CD1c-positive myeloid dendritic cell (primary cell): ENCODE data around the gene PHF14.
A peak's percentile ranks its signal among the peaks of the same experiment; 100 is the strongest.
"Not testable (repeated sequence)": the region's sequence is repeated elsewhere in the genome, so short reads cannot be mapped to it uniquely, and the experiment has no call there.

Experiments used
- DNase-seq: peaks from one replicate; pipeline ENCODE4 v3.0.0-alpha.2; 2016; ENCODE audit errors: extremely low spot score

The PHF14 gene, protein sequence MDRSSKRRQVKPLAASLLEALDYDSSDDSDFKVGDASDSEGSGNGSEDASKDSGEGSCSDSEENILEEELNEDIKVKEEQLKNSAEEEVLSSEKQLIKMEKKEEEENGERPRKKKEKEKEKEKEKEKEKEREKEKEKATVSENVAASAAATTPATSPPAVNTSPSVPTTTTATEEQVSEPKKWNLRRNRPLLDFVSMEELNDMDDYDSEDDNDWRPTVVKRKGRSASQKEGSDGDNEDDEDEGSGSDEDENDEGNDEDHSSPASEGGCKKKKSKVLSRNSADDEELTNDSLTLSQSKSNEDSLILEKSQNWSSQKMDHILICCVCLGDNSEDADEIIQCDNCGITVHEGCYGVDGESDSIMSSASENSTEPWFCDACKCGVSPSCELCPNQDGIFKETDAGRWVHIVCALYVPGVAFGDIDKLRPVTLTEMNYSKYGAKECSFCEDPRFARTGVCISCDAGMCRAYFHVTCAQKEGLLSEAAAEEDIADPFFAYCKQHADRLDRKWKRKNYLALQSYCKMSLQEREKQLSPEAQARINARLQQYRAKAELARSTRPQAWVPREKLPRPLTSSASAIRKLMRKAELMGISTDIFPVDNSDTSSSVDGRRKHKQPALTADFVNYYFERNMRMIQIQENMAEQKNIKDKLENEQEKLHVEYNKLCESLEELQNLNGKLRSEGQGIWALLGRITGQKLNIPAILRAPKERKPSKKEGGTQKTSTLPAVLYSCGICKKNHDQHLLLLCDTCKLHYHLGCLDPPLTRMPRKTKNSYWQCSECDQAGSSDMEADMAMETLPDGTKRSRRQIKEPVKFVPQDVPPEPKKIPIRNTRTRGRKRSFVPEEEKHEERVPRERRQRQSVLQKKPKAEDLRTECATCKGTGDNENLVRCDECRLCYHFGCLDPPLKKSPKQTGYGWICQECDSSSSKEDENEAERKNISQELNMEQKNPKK

DNA sequence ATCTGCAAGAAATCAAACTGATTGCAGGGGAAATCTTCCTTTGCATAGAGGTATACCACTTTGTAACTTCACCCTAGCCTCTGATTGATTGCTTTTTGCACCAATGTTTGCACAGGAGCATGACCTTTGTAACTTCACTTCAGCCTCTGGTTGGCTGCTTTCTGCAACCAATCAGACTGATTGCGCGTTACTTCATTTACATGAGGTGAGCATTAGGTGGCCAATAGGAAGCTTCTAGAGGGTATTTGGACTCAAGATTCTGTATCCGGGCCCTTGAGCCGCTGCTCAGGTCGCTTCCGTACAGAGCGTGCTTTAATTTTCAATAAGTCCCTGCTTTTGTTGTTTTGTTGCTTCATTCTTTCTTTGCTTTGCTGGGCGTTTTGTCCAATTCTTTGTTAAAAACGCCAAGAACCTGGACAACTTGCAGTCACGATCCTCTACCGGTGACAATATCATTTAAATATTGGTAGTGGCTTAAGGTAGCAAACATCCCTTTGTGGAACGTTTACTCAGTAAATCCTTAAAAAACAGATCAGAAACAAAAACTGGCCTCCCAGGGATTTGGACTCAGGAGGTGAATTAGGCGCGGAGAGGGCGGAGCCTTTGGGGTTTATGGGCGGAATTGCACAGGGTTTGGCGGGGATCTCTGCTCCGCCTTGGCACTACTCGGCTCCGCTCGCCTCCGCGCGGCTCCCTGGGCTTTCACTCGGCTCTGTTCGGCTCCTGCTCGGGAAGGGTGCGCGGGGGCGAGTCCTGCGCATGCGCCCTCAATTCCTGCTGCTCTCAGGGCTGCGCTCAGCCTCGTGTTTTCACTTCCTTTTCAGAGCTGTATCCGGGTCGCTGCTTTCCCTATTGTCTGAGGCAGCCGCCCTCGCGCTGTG is at the start of gene PHF14:
Gene PHF14, plus strand, starts transcription at position 812 of the 881 bp plus-strand sequence. CDS start 452 bp downstream, outside the sequence.
- DNase-seq, result peak; percentile 99

- no peak for DNase-seq
Measured at GRCh38 chr7:10924370-10924769, 49.3 kb upstream of the PHF14 start.

DNA sequence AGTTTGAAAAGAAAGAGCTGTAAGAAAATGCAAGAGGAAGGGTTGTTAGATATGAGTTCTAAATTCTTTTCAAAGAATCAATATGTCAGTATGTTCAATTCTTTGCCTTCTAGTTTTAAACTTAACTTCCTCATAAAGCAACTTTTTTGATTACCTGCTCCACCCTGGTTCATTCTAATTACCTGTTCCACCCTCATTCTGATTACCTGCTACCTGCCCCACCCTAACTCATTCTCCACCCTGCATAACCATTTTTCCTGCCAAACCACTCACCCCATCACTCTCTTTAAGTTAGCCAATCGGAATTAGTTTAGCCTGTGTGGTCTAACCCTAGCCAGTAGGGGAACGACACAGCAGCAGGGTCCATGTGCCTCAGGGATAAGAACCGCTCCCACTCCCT is 45.5 kb upstream of the PHF14 start:
- not testable (repeated sequence) for DNase-seq

GRCh38 chr7:10930551-10930950 is 43.1 kb upstream of the PHF14 start:
- no peak for DNase-seq

GRCh38 chr7:10931161-10931560 is 42.5 kb upstream of the PHF14 start:
- no peak for DNase-seq

DNA sequence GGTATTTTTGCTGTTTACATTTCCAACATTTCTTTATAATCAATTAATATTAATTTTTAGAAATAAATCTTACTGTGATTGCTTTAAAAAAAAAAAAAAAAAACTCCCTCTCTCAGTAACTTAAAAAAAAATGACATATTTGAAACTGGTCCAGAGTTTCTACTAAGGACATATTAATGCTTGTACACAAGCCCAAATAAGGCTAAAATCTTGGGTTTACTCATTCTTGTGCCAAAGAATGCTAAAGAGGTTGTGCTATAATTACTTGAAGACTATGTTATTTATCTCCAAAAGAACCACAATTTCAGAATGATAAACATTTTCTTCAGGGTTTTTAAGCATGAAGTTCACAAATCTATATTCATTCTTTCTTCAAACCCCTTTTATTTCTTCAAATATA is 39.4 kb upstream of the PHF14 start:
- DNase-seq, result no peak

DNA sequence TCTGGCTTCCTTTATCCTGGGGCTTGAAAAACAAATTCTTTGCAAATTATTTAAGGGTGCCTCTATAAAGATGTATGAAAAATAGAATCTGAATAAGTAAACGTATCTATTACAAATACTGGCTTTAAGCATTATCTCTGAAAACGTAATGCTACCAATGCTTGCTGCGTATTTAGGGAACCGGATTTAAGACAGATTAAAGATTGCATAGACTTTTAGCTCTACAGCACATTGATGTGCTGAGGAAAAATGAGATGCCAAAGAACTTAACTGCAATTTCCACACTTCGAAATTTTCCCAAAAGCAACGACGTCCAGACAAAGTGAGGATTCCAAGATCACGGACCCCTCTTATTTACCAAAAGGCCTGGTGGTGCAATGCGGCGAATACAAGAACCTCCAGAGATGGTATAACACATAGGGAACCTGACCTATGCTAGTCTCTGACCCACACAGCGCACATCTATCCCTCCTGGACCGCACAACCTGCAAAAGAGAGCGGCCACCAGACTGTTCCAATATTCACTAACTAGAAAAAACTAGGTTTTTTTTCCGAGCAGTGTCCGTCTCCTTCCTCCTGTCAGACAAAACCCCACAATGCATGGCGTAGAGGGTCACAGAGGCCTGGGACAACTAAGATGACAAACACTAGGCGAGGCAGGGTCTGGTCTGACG is 34.3 kb upstream of the PHF14 start:
- peak; percentile 20 for DNase-seq

DNA sequence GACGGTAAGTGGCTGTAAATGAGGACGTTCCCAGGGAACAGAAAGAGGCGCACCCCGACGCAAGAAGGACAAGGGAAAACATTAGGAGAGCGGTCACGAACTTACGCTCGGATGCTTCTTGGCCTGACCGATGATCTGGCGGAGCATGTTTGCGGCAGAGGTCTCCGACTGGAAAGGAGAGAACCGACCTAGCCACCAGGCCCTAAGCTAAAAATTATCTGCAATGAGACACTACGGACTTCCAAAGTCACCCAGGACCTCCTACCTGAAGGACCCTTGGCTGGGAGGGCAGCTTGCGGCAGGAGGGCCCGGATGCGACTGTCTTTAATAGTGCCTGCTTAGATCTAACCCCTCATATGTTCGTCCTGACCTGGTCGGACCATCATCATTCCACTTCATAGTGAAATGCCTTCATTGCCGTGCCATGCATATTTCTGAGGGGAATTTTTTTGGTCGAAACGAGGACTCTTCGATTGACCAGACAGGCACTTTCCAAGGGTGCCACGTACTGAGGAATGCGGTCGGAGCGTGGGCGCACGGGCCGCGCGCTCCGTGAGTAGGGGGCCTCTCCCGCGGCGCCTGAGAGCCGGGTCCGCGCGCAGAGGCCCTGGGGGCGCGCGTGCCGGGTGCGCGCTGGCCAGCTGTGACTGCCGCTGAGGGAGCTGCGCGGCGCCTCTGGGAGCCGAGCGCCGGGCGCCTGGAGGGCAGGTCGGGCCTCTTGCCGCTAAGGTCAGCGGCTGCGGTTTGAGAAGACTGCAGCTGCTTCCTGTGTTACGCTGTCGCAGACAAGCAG is 33.6 kb upstream of the PHF14 start:
- peak; percentile 98 for DNase-seq

GRCh38 chr7:10940704-10941355 is 32.8 kb upstream of the PHF14 start:
- no peak for DNase-seq

- no peak for DNase-seq
Measured at GRCh38 chr7:10950494-10950893, 23.2 kb upstream of the PHF14 start.

- not testable (repeated sequence) for DNase-seq
Measured at GRCh38 chr7:10950974-10951578, 22.6 kb upstream of the PHF14 start.

DNA sequence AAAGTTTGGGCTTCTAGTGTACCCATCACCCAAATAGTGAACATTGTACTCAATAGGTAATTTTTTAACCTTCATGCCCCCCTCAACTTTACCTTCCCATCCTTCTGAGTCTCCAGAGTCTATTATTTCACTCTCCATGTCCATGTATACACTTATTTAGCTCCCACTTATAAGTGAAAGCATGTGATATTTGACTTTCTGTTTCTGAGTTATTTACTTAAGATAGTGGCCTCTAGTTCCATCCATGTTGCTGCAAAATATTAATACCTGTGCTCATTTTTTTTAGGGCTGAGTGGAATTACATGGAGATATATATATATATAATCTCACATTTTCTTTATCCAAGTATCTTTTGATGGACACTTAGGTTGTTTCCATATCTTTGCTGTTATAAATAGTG is 21.1 kb upstream of the PHF14 start:
- DNase-seq, result no peak

DNA sequence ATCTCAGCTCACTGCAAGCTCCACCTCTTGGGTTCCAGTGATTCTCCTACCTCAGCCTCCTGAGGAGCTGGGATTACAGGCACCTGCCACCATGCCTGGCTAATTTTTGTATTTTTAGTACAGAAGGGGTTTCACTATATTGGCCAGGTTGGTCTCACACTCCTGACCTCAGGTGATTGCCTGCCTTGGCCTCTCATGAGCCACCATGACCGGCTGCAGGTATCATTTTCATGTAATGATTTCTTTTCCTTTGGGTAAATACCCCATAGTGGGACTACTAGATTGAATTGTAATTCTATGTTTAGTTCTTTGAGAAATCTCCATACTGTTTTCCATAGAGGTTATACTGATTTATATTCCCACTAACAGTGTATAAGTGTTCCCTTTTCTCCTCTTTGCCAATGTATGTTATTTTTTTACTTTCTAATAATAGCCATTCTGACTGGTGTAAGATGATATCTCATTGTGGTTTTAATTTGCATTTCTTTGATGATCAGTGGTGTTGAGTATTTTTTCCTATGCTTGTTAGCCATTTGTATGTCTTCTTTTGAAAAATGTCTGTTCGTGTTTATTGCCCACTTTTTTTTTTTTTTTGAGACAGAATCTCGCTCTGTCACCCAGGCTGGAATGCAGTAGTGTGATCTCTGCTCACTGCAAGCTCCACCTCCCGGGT is 20.5 kb upstream of the PHF14 start:
- not testable (repeated sequence) for DNase-seq

GRCh38 chr7:10956528-10956927 is 17.1 kb upstream of the PHF14 start:
- DNase-seq, result no peak

DNA sequence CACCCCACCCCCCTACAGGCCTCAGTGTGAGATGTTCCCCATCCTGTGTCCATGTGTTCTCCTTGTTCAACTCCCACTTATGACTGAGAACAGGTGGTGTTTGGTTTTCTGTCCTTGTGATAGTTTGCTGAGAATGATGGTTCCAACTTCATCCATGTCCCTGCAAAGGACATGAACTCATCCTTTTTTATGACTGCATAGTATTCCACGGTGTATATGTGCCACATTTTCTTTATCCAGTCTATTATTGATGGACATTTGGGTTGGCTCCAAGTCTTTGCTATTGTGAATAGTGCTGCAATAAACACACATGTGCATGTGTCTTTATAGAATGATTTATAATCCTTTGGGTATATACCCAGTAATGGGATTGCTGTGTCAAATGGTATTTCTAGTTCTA is 13.4 kb upstream of the PHF14 start:
- DNase-seq, result not testable (repeated sequence)

GRCh38 chr7:10965016-10965415 is 8.7 kb upstream of the PHF14 start:
- not testable (repeated sequence) for DNase-seq

- no peak for DNase-seq
Measured at GRCh38 chr7:10972174-10972573, 1.5 kb upstream of the PHF14 start.
